Esophagus squamous epithelium (tissue), 5 donors: Measurements from ENCODE around the gene EPB41L2. TPM values are rescaled to one million over a fixed set of nuclear protein-coding genes. Genes with fewer than 3 reads are reported as not detected.
"Not testable (repeated sequence)": the region's sequence is repeated elsewhere in the genome, so short reads cannot be mapped to it uniquely, and the experiment has no call there.

Experiments used
- DNase-seq: peaks from one replicate; lab custom pipeline; 2025; lab: John Stamatoyannopoulos, UW
- H3K27ac ChIP-seq, 4 donors: fragments of 200-600 bp; sonication (generic); one replicate each; pipeline ENCODE4 v1.5.1; 2016 to 2019; ENCODE audit warnings: mild to moderate bottlenecking in 1 of 4
- H3K27me3 ChIP-seq, 4 donors: fragments of 200-600 bp; sonication (generic); 1 replicate in 3 of 4; 2 replicates in 1 of 4; pipeline versions ENCODE4 v1.5.1 to v1.6.0; 2017 to 2021; ENCODE audit warnings: antibody characterized with exemption in 1 of 4
- H3K36me3 ChIP-seq, 3 donors: fragments of 200-600 bp; sonication (generic); one replicate each; pipeline ENCODE4 v1.5.1; 2016 to 2019
- H3K4me1 ChIP-seq, 3 donors: fragments of 200-600 bp; sonication (generic); one replicate each; pipeline ENCODE4 v1.5.1; 2017 to 2019
- H3K4me3 ChIP-seq, 4 donors: fragments of 200-600 bp; sonication (generic); 1 replicate in 3 of 4; 2 replicates in 1 of 4; pipeline ENCODE4 v1.5.1; 2016 to 2019; ENCODE audit warnings: mild to moderate bottlenecking in 2 of 4, moderate library complexity in 1 of 4
- H3K9me3 ChIP-seq, 3 donors: fragments of 200-600 bp; sonication (generic); one replicate each; pipeline ENCODE4 v1.5.1; 2016 to 2019
- POLR2A ChIP-seq, 4 donors: fragments of 450-650 bp; IDR thresholded peaks; one replicate each; pipeline ENCODE4 v1.6.1; 2017; ENCODE audit warnings: antibody characterized with exemption in 4 of 4, mild to moderate bottlenecking in 4 of 4, moderate library complexity in 3 of 4
- WGBS, 2 donors: methylation state at CpG; one replicate each; pipeline ENCODE4 v1.1.5; 2018; 5-methylcytosine and 5-hydroxymethylcytosine counted together
- intact Hi-C: fragments of 100-400 bp; cut with DNase I; formaldehyde crosslinking; loops from one replicate; pipeline ENCODE4 v1.15.0; 2022
- total RNA-seq, 4 donors: library from RNA; depleted of rRNA; stranded (reverse); fragments of >200 nt; gene quantifications; one replicate each; pipeline ENCODE4 v1.1.0, GENCODE V29; 2016
- TF ChIP-seq, protein P1 (sequence below), 6 experiments: fragments of 450-650 bp in 4 of 6; fragments of 200-600 bp in 2 of 6; sonication (generic) in 2 of 6; IDR thresholded peaks; one replicate each; pipeline ENCODE4 v1.5.1; 2016 to 2019; ENCODE audit warnings: antibody characterized with exemption in 6 of 6, mild to moderate bottlenecking in 4 of 6, moderate library complexity in 4 of 6
- donor health status: DM: yes; HTN: yes; CAD: no.

Gene EPB41L2
- total RNA-seq, 4 donors from 2014 or later = 6.2 to 58.0 (median 14.9) TPM

DNA sequence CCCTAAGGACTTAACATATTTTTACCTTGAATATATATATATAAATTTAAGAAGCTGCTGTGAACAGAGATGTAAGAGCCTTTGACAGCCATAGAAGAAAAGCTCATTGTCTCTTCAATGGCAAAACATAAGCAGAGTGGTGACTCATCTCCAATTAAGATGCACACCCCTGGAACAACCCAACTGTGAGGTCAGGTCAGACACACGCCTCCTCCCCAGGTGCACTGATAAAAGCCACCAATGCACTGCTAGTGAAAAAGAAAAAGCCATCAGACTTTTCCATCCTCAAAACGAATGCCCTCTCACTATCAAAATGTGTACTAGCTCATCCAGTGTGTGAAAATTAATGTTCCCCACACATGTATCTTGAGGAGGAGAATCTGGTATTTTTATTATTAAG, 135.7 kb downstream of the EPB41L2 start:
- Histone ChIP-seq H3K9me3 (no peaks in the 10 kb centered on the region), H3K27me3 (no peaks in the 10 kb centered on the region), H3K4me3 (no peak overlapping the region), H3K4me1 (peaks cover 0 to 10% (median 0%) of the 10 kb centered on the region in 3 donors), H3K27ac (no peak overlapping the region), H3K36me3 (peaks cover 0 to 11% (median 0%) of the 10 kb centered on the region in 3 donors)
- 57 to 62% methylated on average over 2 of the region's 2 CpGs for WGBS, 2 donors
- no peak for DNase-seq
- no peak for TF ChIP-seq POLR2A (IDR thresholded peaks at IDR 0.05)
- TF ChIP-seq, protein P1, sequence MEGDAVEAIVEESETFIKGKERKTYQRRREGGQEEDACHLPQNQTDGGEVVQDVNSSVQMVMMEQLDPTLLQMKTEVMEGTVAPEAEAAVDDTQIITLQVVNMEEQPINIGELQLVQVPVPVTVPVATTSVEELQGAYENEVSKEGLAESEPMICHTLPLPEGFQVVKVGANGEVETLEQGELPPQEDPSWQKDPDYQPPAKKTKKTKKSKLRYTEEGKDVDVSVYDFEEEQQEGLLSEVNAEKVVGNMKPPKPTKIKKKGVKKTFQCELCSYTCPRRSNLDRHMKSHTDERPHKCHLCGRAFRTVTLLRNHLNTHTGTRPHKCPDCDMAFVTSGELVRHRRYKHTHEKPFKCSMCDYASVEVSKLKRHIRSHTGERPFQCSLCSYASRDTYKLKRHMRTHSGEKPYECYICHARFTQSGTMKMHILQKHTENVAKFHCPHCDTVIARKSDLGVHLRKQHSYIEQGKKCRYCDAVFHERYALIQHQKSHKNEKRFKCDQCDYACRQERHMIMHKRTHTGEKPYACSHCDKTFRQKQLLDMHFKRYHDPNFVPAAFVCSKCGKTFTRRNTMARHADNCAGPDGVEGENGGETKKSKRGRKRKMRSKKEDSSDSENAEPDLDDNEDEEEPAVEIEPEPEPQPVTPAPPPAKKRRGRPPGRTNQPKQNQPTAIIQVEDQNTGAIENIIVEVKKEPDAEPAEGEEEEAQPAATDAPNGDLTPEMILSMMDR (IDR thresholded peaks at IDR 0.05) = no peak
- intact Hi-C loops = no loop called here

DNA sequence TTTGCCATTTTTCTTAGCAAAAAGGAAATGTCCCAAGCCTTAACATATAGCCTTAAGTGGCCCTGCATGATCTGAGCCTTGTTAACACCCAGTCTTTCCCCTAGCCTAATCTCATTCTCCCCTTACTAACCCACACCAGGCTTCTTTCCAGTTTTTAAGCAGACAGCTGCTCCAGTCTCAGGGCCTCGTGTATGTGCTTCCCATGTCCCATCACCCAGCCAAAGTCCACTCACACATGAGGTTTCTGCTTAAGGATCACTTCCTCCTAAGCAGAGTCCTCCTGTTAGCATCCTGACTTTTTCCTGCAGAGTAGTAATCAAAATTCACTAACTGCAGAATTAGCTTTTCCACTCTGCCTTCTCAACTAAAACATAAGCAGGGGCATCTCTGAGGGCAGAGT, 139.7 kb downstream of the EPB41L2 start:
- Histone ChIP-seq H3K27ac (no peak overlapping the region), H3K36me3 (peaks cover 0 to 11% (median 0%) of the 10 kb centered on the region in 3 donors), H3K9me3 (no peaks in the 10 kb centered on the region), H3K27me3 (no peaks in the 10 kb centered on the region), H3K4me1 (no peaks in the 10 kb centered on the region), H3K4me3 (no peak overlapping the region)
- WGBS, 2 donors = 53 to 78% methylated on average over 1 of the region's 1 CpG
- intact Hi-C loops = no loop called here
- TF ChIP-seq, protein P1 (IDR thresholded peaks at IDR 0.05) = no peak
- no peak for TF ChIP-seq POLR2A (IDR thresholded peaks at IDR 0.05)
- DNase-seq = no peak

DNA sequence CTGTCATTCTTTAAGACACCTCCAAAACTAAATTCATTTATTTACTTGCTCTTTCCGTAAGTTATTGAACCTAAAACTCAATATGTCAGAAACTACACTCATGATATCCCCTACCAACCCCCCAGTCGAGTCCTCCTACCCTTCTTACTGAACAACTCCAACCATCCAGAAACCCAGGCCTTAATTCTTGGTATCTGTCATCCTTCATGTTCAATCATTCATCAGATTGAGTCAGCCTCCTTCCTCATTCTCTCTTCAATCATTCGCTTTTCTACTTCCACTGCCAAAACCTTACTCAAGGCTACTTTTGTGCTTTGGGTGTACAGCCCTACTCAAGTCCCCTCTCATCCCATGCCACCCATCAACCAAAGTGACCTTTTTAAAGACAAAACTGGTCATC, 140.1 kb downstream of the EPB41L2 start:
- no peaks in the 10 kb centered on the region for H3K27me3 ChIP-seq
- peaks cover 0 to 11% (median 0%) of the 10 kb centered on the region in 3 donors for H3K36me3 ChIP-seq
- DNase-seq = no peak
- intact Hi-C loops = no loop called here
- 85 to 87% methylated on average over 3 of the region's 3 CpGs for WGBS, 2 donors
- no peak for TF ChIP-seq POLR2A (IDR thresholded peaks at IDR 0.05)
- H3K4me3 ChIP-seq = no peak overlapping the region
- no peaks in the 10 kb centered on the region for H3K9me3 ChIP-seq
- H3K4me1 ChIP-seq = no peaks in the 10 kb centered on the region
- no peak overlapping the region for H3K27ac ChIP-seq

DNA sequence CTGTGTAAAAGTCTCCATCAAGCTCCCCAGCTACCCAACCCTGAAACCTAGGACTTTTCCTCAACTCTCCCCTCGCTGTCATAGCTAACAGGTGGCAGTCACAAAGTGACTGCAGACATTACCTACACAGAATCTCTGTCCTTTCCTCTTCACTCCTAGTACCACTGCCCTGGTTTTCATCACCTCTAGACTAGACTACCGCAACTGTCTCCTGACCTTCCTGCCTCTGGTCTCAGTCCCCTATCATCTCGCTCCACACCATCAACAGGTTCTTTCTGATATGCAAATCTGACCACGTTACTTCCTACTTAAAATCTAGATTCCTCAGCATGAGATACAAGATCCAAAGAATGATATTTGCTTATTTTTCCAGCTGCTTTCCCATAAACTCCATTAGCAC, 142.1 kb downstream of the EPB41L2 start:
- Histone ChIP-seq H3K4me1 (no peaks in the 10 kb centered on the region), H3K27ac (no peak overlapping the region), H3K27me3 (no peaks in the 10 kb centered on the region), H3K36me3 (peaks cover 0 to 11% (median 0%) of the 10 kb centered on the region in 3 donors), H3K9me3 (no peaks in the 10 kb centered on the region), H3K4me3 (no peak overlapping the region)
- intact Hi-C loops = no loop called here
- no peak for DNase-seq
- WGBS, 2 donors = 74 to 88% methylated on average over 4 of the region's 4 CpGs
- TF ChIP-seq, protein P1 (IDR thresholded peaks at IDR 0.05) = no peak
- TF ChIP-seq POLR2A (IDR thresholded peaks at IDR 0.05) = no peak

DNA sequence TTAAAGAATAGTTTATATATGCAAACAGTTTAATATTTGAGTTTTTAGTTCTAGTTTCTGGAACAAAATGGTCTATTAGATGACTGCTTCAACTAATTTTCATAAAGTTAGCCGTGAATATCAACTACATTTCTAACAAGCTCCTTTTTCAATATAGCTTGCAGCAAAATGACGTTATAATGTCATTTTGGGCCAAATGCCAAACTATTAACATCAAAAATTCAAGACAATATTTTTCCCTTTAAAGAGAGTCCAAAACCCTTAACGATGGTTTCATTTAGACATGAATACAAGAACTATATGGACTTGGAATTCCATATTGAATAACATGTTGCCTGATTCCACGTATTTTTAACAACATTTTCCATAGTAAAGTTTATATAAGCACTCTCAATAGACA, 144.9 kb downstream of the EPB41L2 start:
- Histone ChIP-seq H3K4me3 (no peak overlapping the region), H3K27me3 (no peaks in the 10 kb centered on the region), H3K4me1 (no peaks in the 10 kb centered on the region), H3K9me3 (no peaks in the 10 kb centered on the region), H3K27ac (no peak overlapping the region), H3K36me3 (no peaks in the 10 kb centered on the region)
- TF ChIP-seq POLR2A (IDR thresholded peaks at IDR 0.05) = no peak
- TF ChIP-seq, protein P1 (IDR thresholded peaks at IDR 0.05) = no peak
- WGBS, 2 donors = 50 to 56% methylated on average over 4 of the region's 4 CpGs
- intact Hi-C loops = no loop called here
- DNase-seq = no peak

DNA sequence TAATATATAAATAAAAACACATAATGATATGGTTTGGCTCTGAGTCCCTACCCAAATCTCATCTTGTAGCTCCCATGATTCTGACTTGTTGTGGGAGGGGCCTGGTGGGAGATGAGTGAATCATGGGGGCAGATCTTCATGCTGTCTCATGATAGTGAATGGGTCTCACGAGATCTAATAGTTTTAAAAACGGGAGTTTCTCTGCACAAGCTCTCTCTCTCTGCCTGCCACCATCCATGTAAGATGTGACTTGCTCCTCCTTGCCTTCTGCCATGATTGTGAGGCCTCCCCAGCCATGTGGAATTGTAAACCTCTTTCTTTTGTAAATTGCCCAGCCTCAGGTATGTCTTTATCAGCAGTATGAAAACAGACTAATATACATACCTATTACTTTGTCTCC, 147.4 kb downstream of the EPB41L2 start:
- H3K4me3 ChIP-seq, H3K4me1 ChIP-seq, DNase-seq, H3K27me3 ChIP-seq, H3K36me3 ChIP-seq, H3K27ac ChIP-seq, H3K9me3 ChIP-seq, intact Hi-C loops: not testable (repeated sequence)
- WGBS, 2 donors = 89 to 97% methylated on average over 2 of the region's 2 CpGs
